Measurements from ENCODE around the gene CHST8.

The CHST8 gene

GRCh38 chr19:33806434-33806881 is 184.7 kb downstream of the CHST8 start:
- TF ChIP-seq, protein P1, sequence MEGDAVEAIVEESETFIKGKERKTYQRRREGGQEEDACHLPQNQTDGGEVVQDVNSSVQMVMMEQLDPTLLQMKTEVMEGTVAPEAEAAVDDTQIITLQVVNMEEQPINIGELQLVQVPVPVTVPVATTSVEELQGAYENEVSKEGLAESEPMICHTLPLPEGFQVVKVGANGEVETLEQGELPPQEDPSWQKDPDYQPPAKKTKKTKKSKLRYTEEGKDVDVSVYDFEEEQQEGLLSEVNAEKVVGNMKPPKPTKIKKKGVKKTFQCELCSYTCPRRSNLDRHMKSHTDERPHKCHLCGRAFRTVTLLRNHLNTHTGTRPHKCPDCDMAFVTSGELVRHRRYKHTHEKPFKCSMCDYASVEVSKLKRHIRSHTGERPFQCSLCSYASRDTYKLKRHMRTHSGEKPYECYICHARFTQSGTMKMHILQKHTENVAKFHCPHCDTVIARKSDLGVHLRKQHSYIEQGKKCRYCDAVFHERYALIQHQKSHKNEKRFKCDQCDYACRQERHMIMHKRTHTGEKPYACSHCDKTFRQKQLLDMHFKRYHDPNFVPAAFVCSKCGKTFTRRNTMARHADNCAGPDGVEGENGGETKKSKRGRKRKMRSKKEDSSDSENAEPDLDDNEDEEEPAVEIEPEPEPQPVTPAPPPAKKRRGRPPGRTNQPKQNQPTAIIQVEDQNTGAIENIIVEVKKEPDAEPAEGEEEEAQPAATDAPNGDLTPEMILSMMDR (conservative IDR thresholded peaks at IDR 0.05), result no peak
- H3K27ac ChIP-seq, result no peak overlapping the region

- TF ChIP-seq, protein P1 (conservative IDR thresholded peaks at IDR 0.05), result no peak
- no peak overlapping the region for H3K27ac ChIP-seq
Observed at GRCh38 chr19:33808399-33808798, 186.6 kb downstream of the CHST8 start.

GRCh38 chr19:33809960-33810359 is 188.2 kb downstream of the CHST8 start:
- no peak overlapping the region for H3K27ac ChIP-seq
- TF ChIP-seq, protein P1 (conservative IDR thresholded peaks at IDR 0.05), result no peak

- TF ChIP-seq, protein P1 (conservative IDR thresholded peaks at IDR 0.05), result no peak
- H3K27ac ChIP-seq, result no peak overlapping the region
Observed at GRCh38 chr19:33810821-33811220, 189.1 kb downstream of the CHST8 start.

DNA sequence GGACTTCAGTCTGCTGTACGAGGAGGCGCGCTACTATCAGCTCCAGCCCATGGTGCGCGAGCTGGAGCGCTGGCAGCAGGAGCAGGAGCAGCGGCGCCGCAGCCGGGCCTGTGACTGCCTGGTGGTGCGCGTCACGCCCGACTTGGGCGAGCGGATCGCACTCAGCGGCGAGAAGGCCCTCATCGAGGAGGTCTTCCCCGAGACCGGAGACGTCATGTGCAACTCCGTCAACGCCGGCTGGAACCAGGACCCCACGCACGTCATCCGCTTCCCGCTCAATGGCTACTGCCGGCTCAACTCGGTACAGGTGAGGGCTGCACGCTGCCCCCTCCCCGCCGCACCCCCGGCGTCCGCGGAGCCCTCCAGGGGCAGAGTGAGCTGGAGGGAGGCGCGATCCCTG is 189.5 kb downstream of the CHST8 start:
- TF ChIP-seq, protein P1 (conservative IDR thresholded peaks at IDR 0.05), result no peak
- H3K27ac ChIP-seq, result no peak overlapping the region

GRCh38 chr19:33811736-33812387 is 190.1 kb downstream of the CHST8 start:
- TF ChIP-seq, protein P1 (conservative IDR thresholded peaks at IDR 0.05), result no peak
- H3K27ac ChIP-seq, result no peak overlapping the region

DNA sequence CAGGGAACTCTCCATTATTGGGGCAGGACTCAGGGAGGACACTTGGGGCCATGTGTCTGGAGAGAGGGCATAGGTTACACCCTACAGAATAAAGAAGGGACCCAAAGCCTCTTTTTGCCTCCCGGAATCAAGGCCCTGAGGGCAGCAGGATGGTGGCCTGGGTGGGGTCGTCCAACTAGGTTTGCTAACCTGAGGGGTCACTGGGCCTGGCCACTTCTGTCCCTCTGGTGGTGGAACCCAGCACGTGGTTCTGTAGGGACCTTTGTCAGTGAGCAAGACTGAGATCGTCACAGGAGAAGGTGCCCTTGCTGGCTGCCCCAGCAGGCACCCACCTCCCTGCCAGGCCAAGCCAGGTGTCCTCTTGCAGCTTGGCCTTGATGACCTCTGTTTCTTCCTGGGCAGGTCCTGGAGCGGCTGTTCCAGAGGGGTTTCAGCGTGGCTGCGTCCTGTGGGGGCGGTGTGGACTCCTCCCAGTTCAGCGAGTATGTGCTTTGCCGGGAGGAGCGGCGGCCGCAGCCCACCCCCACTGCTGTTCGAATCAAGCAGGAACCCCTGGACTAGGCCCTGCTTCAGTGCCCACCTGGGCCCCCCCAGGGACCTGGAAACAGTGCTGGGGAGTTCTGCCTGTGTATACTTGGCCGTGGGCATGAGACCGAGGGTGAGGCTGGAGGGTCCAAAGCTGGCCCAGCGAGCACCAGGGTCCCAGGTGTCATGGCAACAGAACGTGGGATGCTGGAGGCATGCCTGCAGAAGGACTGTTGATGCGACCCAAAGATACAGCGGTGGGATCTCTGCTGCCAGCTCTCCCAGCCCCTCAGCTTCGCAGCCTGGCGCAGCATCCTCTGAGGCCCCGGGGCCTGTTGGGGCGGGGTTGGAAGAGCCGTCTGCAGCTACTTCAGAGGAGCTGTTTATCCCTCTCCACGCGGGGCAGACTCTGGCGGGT is 190.9 kb downstream of the CHST8 start:
- H3K27ac ChIP-seq, result peak overlapping the region; percentile 85
- TF ChIP-seq, protein P1 (conservative IDR thresholded peaks at IDR 0.05), result no peak
